Measurements from ENCODE around the gene AGAP3.

DNA sequence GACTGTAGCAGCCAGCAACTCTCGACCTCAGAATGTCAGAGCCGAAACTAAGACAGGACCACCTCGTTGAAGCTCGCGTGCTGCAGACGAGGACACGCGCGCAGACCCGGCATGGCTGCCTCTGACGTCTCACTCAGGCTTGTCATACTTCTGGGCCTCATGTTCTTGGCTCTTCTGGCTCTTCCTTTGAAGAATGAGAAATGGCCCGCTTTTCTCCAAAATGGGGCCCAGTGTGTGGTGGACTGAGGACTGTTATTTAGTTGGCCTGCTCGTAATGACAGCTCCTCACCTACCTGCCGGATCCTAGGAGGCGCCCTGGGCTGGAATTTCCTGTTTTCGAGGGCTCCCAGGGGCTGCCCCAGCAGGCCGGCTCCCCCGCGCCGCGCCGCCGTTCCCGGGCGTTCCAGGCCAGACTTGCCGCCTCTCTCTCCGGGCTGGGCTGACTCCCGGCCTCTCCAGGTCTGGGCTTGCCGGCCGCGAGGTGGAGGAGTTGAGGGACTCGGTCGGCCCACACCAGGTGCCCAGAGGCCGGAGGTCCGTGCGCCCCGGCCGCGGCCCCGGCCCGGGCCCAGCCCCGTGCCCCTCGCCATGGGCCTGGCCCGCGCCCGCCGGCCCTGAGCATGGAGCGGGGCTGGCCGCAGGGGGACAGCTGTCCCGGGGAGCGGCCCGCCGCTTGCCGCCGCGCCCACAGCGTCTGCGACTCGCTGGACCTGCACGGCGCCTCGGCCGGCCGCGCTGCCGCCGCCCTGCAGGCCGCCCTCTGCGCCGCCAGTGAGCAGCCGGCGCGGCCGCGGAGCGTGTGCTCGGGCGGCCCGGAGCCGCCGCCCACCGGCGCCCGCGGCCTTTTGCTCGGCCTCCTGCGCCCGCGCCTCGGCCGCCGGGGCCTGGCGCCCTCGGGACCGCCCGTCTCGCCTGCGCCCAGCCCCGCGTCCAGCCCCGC is 28.1 kb downstream of the AGAP3 start:
- TF ChIP-seq CTCF (conservative IDR thresholded peaks at IDR 0.05 in 1 of 2, IDR thresholded peaks at IDR 0.05 in 1 of 2; ENCODE audit: low read depth in 1 of 2, low read length in 2 of 2), result no peak
- TF ChIP-seq EZH2 (IDR thresholded peaks at IDR 0.05; ENCODE audit: low read length, missing control alignments), result no peak

All from fibroblast of lung (primary cell).